Measurements from ENCODE around the gene MAPKAP1.

DNA sequence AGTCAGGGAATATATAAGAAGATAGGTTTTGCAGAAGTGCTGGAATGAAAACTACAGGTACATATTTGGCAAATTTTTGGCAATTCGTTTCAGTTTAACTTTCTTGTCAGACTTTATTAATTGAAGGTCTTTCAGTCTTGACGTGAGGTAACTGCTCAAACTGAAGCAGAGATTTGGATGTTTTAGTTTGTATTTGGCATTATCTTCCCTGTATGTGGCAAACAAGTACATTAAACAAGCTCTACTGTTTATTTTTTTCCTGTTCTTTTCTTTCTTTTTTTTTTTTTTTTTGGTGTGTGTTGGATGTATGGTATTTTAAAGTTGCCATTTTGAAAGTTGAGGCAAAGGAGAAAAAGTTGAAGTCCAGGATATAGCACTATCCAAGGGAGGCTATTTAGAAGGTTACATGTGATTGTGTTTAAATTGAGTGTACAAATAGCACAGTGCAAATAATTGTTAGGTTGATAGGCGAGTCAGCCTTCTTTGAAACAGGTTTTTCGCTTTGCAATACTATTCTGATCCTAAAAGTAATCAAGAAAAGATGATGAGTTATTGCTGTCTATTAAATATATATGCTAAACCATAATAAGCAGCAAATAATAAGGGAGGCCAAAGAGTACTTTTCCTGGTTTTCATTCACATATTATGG, 42.4 kb upstream of the MAPKAP1 start:
- no peak for TF ChIP-seq EZH2phosphoT487 (conservative IDR thresholded peaks at IDR 0.05; ENCODE audit: low read length)
- TF ChIP-seq, protein P1, sequence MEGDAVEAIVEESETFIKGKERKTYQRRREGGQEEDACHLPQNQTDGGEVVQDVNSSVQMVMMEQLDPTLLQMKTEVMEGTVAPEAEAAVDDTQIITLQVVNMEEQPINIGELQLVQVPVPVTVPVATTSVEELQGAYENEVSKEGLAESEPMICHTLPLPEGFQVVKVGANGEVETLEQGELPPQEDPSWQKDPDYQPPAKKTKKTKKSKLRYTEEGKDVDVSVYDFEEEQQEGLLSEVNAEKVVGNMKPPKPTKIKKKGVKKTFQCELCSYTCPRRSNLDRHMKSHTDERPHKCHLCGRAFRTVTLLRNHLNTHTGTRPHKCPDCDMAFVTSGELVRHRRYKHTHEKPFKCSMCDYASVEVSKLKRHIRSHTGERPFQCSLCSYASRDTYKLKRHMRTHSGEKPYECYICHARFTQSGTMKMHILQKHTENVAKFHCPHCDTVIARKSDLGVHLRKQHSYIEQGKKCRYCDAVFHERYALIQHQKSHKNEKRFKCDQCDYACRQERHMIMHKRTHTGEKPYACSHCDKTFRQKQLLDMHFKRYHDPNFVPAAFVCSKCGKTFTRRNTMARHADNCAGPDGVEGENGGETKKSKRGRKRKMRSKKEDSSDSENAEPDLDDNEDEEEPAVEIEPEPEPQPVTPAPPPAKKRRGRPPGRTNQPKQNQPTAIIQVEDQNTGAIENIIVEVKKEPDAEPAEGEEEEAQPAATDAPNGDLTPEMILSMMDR (IDR thresholded peaks at IDR 0.05; ENCODE audit: insufficient read depth, low read length, poor library complexity, severe bottlenecking): no peak
